Measurements from ENCODE around the gene CDC42EP2. TPM values are rescaled to one million over a fixed set of nuclear protein-coding genes. Genes with fewer than 3 reads are reported as not detected.

The CDC42EP2 gene
- total RNA-seq, 6 donors from 2014 or later, result 7.7 to 45.2 (median 14.6) TPM

GRCh38 chr11:65290448-65291165 is 24.1 kb upstream of the CDC42EP2 start:
- no peaks in the 10 kb centered on the region for H3K27me3 ChIP-seq
- peak overlapping the region; percentile 89 to 94 (median 92) for H3K27ac ChIP-seq
- peak overlapping the region in 1 of 4 donors; percentile 2 for H3K4me3 ChIP-seq
- TF ChIP-seq CTCF (IDR thresholded peaks at IDR 0.05), result no peak
- TF ChIP-seq POLR2A (IDR thresholded peaks at IDR 0.05), result peak in 1 of 4 donors; percentile 39
- peak; percentile 95 to 97 for TF ChIP-seq POLR2AphosphoS5 (IDR thresholded peaks at IDR 0.05)
- peak in 3 of 4 donors; percentile 27 to 90 (median 61) for TF ChIP-seq EP300 (IDR thresholded peaks at IDR 0.05)
- ATAC-seq (ENCODE audit: low FRiP score in 2 of 2), result peak; percentile 93 to 96
- WGBS, 2 donors, result 9 to 11% methylated on average over 8 of the region's 8 CpGs
- DNase-seq, result peak in 1 of 2 donors; percentile 94
- H3K4me1 ChIP-seq, result peaks cover 34 to 46% (median 41%) of the 10 kb centered on the region in 4 donors
- peaks cover 2 to 36% (median 10%) of the 10 kb centered on the region in 4 donors for H3K36me3 ChIP-seq
- no peaks in the 10 kb centered on the region for H3K9me3 ChIP-seq

GRCh38 chr11:65291613-65292012 is 23.1 kb upstream of the CDC42EP2 start:
- H3K36me3 ChIP-seq, result peaks cover 6 to 42% (median 19%) of the 10 kb centered on the region in 4 donors
- peaks cover 34 to 52% (median 41%) of the 10 kb centered on the region in 4 donors for H3K4me1 ChIP-seq
- H3K27me3 ChIP-seq, result no peaks in the 10 kb centered on the region
- peak in 1 of 2 donors; percentile 44 for DNase-seq
- H3K27ac ChIP-seq, result peak overlapping the region; percentile 89 to 94 (median 92)
- no peaks in the 10 kb centered on the region for H3K9me3 ChIP-seq
- TF ChIP-seq POLR2AphosphoS5 (IDR thresholded peaks at IDR 0.05) (no peak), POLR2A (IDR thresholded peaks at IDR 0.05) (no peak), EP300 (IDR thresholded peaks at IDR 0.05) (no peak), CTCF (IDR thresholded peaks at IDR 0.05) (no peak)
- peak overlapping the region in 3 of 4 donors; percentile 15 to 34 (median 27) for H3K4me3 ChIP-seq
- WGBS, 2 donors, result 20 to 26% methylated on average over 3 to 5 of the region's 5 CpGs
- peak; percentile 41 to 64 for ATAC-seq (ENCODE audit: low FRiP score in 2 of 2)

GRCh38 chr11:65292890-65293289 is 21.8 kb upstream of the CDC42EP2 start:
- Histone ChIP-seq H3K4me3 (no peak overlapping the region), H3K9me3 (no peaks in the 10 kb centered on the region), H3K27ac (peak overlapping the region; percentile 89 to 94 (median 92)), H3K27me3 (no peaks in the 10 kb centered on the region), H3K4me1 (peaks cover 39 to 53% (median 46%) of the 10 kb centered on the region in 4 donors), H3K36me3 (peaks cover 6 to 41% (median 20%) of the 10 kb centered on the region in 4 donors)
- DNase-seq (no peak), ATAC-seq (ENCODE audit: low FRiP score in 2 of 2) (no peak)
- no peak for TF ChIP-seq POLR2AphosphoS5 (IDR thresholded peaks at IDR 0.05)
- TF ChIP-seq EP300 (IDR thresholded peaks at IDR 0.05), result no peak
- no peak for TF ChIP-seq POLR2A (IDR thresholded peaks at IDR 0.05)
- TF ChIP-seq CTCF (IDR thresholded peaks at IDR 0.05), result no peak
- 60 to 64% methylated on average over 5 of the region's 5 CpGs for WGBS, 2 donors

GRCh38 chr11:65293909-65294381 is 20.7 kb upstream of the CDC42EP2 start:
- ATAC-seq (ENCODE audit: low FRiP score in 2 of 2) (no peak), DNase-seq (no peak)
- WGBS, 2 donors, result 85 to 91% methylated on average over 10 of the region's 10 CpGs
- Histone ChIP-seq H3K36me3 (peaks cover 6 to 43% (median 22%) of the 10 kb centered on the region in 4 donors), H3K27me3 (no peaks in the 10 kb centered on the region), H3K4me3 (no peak overlapping the region), H3K4me1 (peaks cover 39 to 57% (median 45%) of the 10 kb centered on the region in 4 donors), H3K9me3 (no peaks in the 10 kb centered on the region), H3K27ac (peak overlapping the region; percentile 53 to 94 (median 90))
- no peak for TF ChIP-seq POLR2A (IDR thresholded peaks at IDR 0.05)
- TF ChIP-seq POLR2AphosphoS5 (IDR thresholded peaks at IDR 0.05), result peak; percentile 74 to 84
- no peak for TF ChIP-seq CTCF (IDR thresholded peaks at IDR 0.05)
- TF ChIP-seq EP300 (IDR thresholded peaks at IDR 0.05), result peak in 3 of 4 donors; percentile 36 to 90 (median 81)
